HG02571 (cell line): ENCODE data around the gene PLCL2.

Experiments used
- ATAC-seq: cut with Tn5 transposase; IDR thresholded peaks from one replicate; pipeline ENCODE4 v1.9.1; 2021; ENCODE audit warnings: mild to moderate bottlenecking, moderate library complexity; ENCODE audit not compliant: unreplicated experiment

Gene PLCL2

GRCh38 chr3:16913264-16913580 is 28.5 kb downstream of the PLCL2 start:
- no peak for ATAC-seq

GRCh38 chr3:16916840-16917239 is 32.1 kb downstream of the PLCL2 start:
- no peak for ATAC-seq

- no peak for ATAC-seq
Observed at GRCh38 chr3:16917256-16917935, 32.6 kb downstream of the PLCL2 start.

GRCh38 chr3:16917980-16918682 is 33.4 kb downstream of the PLCL2 start:
- ATAC-seq, result no peak

- no peak for ATAC-seq
Observed at GRCh38 chr3:16918683-16919025, 33.9 kb downstream of the PLCL2 start.

GRCh38 chr3:16923112-16923511 is 38.4 kb downstream of the PLCL2 start:
- ATAC-seq, result no peak

GRCh38 chr3:16927485-16927884 is 42.7 kb downstream of the PLCL2 start:
- no peak for ATAC-seq

- no peak for ATAC-seq
Observed at GRCh38 chr3:16928386-16929132, 43.8 kb downstream of the PLCL2 start.

- ATAC-seq, result no peak
Observed at GRCh38 chr3:16929311-16929710, 44.6 kb downstream of the PLCL2 start.

- peak; percentile 53 for ATAC-seq
Observed at GRCh38 chr3:16932877-16933276, 48.1 kb downstream of the PLCL2 start.

GRCh38 chr3:16935781-16936180 is 51.0 kb downstream of the PLCL2 start:
- no peak for ATAC-seq

- ATAC-seq, result no peak
Observed at GRCh38 chr3:16936233-16936632, 51.5 kb downstream of the PLCL2 start.

GRCh38 chr3:16936676-16937230 is 52.0 kb downstream of the PLCL2 start:
- no peak for ATAC-seq

GRCh38 chr3:16937326-16937845 is 52.6 kb downstream of the PLCL2 start:
- ATAC-seq, result no peak

- ATAC-seq, result no peak
Observed at GRCh38 chr3:16940769-16941700, 56.3 kb downstream of the PLCL2 start.

- no peak for ATAC-seq
Observed at GRCh38 chr3:16942955-16943354, 58.2 kb downstream of the PLCL2 start.

- ATAC-seq, result no peak
Observed at GRCh38 chr3:16943857-16944256, 59.1 kb downstream of the PLCL2 start.

- no peak for ATAC-seq
Observed at GRCh38 chr3:16944356-16944755, 59.6 kb downstream of the PLCL2 start.

GRCh38 chr3:16945330-16945729 is 60.6 kb downstream of the PLCL2 start:
- no peak for ATAC-seq

GRCh38 chr3:16950282-16950681 is 65.5 kb downstream of the PLCL2 start:
- no peak for ATAC-seq

GRCh38 chr3:16950845-16951244 is 66.1 kb downstream of the PLCL2 start:
- no peak for ATAC-seq
